OCI-LY3 (cell line): ENCODE measurements around the gene PPP6R1.

Experiments used
- H2AFZ ChIP-seq: fragments of 200-600, 300-600 bp; shearing (Covaris generic); 2 replicates; pipeline ENCODE4 v1.6.0; 2014; ENCODE audit warnings: antibody characterized with exemption, low read depth, low read length
- H3K27ac ChIP-seq: fragments of 200-600, 300-600 bp; sonication (generic); 2 replicates; pipeline ENCODE4 v1.5.1; 2014; ENCODE audit warnings: mild to moderate bottlenecking, low read length, moderate library complexity, mixed read lengths
- H3K27me3 ChIP-seq: fragments of 200-600, 300-600 bp; sonication (generic); 2 replicates; pipeline ENCODE4 v1.6.1; 2014; ENCODE audit warnings: low read depth, low read length, mixed read lengths
- H3K36me3 ChIP-seq: fragments of 200-600, 300-600 bp; sonication (generic); replicated peaks from 2 replicates; pipeline ENCODE3; 2014; ENCODE audit warnings: low read depth, low read length, mixed read lengths
- H3K4me1 ChIP-seq: fragments of 300-600, 200-600 bp; sonication (generic); 2 replicates; pipeline ENCODE4 v1.6.1; 2014; ENCODE audit warnings: low read length, mixed read lengths
- H3K4me2 ChIP-seq: fragments of 200-600, 300-600 bp; sonication (generic); 2 replicates; pipeline ENCODE4 v1.6.1; 2014; ENCODE audit warnings: low read length, mixed read lengths
- H3K4me3 ChIP-seq: fragments of 300-600, 200-600 bp; sonication (generic); 2 replicates; pipeline ENCODE4 v1.5.1; 2014; ENCODE audit warnings: antibody characterized with exemption, mild to moderate bottlenecking, low read length, moderate library complexity
- H3K79me2 ChIP-seq: fragments of 300-600, 200-600 bp; shearing (Covaris generic); 2 replicates; pipeline ENCODE4 v1.6.1; 2014; ENCODE audit warnings: mild to moderate bottlenecking, low read length, mixed read lengths
- H3K9ac ChIP-seq: fragments of 300-600, 200-600 bp; shearing (Covaris generic); 2 replicates; pipeline ENCODE4 v1.6.0; 2014; ENCODE audit warnings: mild to moderate bottlenecking, low read length, moderate library complexity
- H3K9me3 ChIP-seq: fragments of 200-600, 300-600 bp; shearing (Covaris generic); 2 replicates; pipeline ENCODE4 v1.6.1; 2014; ENCODE audit warnings: low read length, mixed read lengths; ENCODE audit not compliant: insufficient read depth
- H4K20me1 ChIP-seq: fragments of 200-600, 300-600 bp; sonication (generic); 2 replicates; pipeline ENCODE4 v1.6.1; 2016; ENCODE audit warnings: low read length, mixed read lengths; ENCODE audit not compliant: insufficient read depth
- EZH2phosphoT487 ChIP-seq: fragments of 200-600 bp; shearing (Covaris generic); IDR thresholded peaks from 2 replicates; pipeline ENCODE4 v1.6.1; 2018; ENCODE audit warnings: antibody characterized with exemption, mixed run types, low read depth
- TF ChIP-seq, protein P1 (sequence below): fragments of 200-600, 300-600 bp; sonication (generic); IDR thresholded peaks from 2 replicates; pipeline ENCODE4 v1.5.1; 2014; ENCODE audit warnings: antibody characterized with exemption, low read length, low read depth

The PPP6R1 gene

DNA sequence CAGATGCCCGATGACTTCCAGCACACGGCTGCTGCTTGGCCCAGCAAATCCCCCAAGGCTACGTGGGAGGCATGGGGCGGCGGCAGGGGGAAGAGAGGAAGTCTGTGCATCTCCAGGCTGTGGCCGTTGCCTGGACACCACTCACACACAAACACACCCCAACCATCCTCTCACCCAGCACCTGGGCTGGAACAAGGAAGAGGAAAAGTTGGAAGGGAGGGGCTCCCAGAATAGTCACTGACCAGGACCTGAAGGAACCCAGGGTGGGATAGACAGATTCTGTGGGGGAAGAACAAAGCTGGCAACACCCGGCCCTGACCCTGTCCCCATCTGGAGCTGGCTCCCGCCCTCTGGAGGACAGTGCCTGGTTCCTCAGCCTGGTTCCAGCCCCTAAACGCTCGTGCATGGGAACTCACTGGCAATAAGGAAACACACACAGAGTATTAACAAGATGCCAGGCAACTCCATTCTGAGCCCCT lies 11.2 kb downstream of the PPP6R1 start:
- no peak overlapping the region for H3K9ac ChIP-seq
- peaks cover 74% of the 10 kb centered on the region for H3K36me3 ChIP-seq
- no peaks in the 10 kb centered on the region for H3K27me3 ChIP-seq
- no peak overlapping the region for H3K4me2 ChIP-seq
- no peak overlapping the region for H3K27ac ChIP-seq
- TF ChIP-seq, protein P1, sequence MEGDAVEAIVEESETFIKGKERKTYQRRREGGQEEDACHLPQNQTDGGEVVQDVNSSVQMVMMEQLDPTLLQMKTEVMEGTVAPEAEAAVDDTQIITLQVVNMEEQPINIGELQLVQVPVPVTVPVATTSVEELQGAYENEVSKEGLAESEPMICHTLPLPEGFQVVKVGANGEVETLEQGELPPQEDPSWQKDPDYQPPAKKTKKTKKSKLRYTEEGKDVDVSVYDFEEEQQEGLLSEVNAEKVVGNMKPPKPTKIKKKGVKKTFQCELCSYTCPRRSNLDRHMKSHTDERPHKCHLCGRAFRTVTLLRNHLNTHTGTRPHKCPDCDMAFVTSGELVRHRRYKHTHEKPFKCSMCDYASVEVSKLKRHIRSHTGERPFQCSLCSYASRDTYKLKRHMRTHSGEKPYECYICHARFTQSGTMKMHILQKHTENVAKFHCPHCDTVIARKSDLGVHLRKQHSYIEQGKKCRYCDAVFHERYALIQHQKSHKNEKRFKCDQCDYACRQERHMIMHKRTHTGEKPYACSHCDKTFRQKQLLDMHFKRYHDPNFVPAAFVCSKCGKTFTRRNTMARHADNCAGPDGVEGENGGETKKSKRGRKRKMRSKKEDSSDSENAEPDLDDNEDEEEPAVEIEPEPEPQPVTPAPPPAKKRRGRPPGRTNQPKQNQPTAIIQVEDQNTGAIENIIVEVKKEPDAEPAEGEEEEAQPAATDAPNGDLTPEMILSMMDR, result no peak
- TF ChIP-seq EZH2phosphoT487, result no peak
- no peaks in the 10 kb centered on the region for H3K9me3 ChIP-seq
- H2AFZ ChIP-seq, result no peak overlapping the region
- peaks cover 96% of the 10 kb centered on the region for H3K79me2 ChIP-seq
- H4K20me1 ChIP-seq, result peaks cover 89% of the 10 kb centered on the region
- H3K4me1 ChIP-seq, result peaks cover 18% of the 10 kb centered on the region
- H3K4me3 ChIP-seq, result no peak overlapping the region

DNA sequence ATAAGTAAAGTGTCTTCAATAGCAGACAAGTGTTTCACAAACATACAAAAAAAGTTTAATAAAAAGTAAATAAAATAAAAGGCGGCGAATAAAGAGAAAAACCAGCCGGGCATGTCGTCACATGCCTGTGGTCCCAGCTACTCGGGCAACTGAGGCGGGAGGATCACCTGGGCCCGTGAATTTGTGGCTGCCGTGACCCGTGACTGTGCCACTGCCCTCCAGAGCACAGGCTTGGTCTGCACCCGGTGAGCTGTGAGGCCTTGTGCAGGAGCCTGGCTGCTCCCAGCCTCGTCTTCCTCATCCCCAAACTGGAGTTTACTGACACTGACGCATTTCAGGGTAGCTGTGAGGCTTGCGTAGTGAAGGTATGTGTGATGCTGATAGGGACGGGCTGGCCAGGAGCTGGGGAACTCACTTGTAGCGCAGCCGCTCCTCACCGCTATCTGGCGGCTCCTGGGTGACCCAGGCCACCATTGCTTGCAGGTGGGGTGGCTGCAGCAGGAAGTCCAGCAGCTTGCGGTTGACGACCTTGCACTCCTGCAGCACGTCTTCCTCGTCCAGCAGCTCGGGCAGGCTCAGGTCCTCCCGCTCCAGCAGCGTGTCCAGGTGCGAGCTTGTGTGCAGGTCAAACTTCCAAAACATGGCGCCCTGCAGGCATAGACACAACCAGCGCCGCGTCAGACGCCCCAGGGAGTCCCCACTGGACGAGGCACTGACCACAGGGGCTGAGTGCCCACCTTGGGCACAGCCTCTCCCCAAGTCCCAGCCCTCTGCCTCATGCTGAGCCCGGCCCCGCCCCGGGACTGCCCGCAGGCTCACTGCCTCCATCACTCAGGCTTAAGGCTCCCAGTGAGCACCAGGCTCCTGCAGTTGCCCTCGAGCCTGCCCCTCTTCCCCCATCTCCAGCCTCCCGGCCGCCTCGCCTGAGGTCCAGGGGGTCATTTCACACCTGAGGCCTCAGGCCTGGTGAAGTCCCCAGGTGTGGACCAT lies 12.1 kb downstream of the PPP6R1 start:
- no peak overlapping the region for H3K4me2 ChIP-seq
- no peak overlapping the region for H3K4me3 ChIP-seq
- H4K20me1 ChIP-seq, result peaks cover 88% of the 10 kb centered on the region
- peaks cover 96% of the 10 kb centered on the region for H3K79me2 ChIP-seq
- H3K36me3 ChIP-seq, result peaks cover 78% of the 10 kb centered on the region
- H3K9ac ChIP-seq, result no peak overlapping the region
- H3K4me1 ChIP-seq, result peaks cover 9% of the 10 kb centered on the region
- TF ChIP-seq, protein P1, result no peak
- no peak for TF ChIP-seq EZH2phosphoT487
- no peaks in the 10 kb centered on the region for H3K9me3 ChIP-seq
- H3K27ac ChIP-seq, result no peak overlapping the region
- no peaks in the 10 kb centered on the region for H3K27me3 ChIP-seq
- H2AFZ ChIP-seq, result no peak overlapping the region

GRCh38 chr19:55245236-55245904 lies 13.4 kb downstream of the PPP6R1 start:
- peaks cover 91% of the 10 kb centered on the region for H3K79me2 ChIP-seq
- no peak for TF ChIP-seq EZH2phosphoT487
- TF ChIP-seq, protein P1, result no peak
- no peaks in the 10 kb centered on the region for H3K9me3 ChIP-seq
- H3K36me3 ChIP-seq, result peaks cover 78% of the 10 kb centered on the region
- no peak overlapping the region for H3K27ac ChIP-seq
- no peaks in the 10 kb centered on the region for H3K27me3 ChIP-seq
- H3K4me3 ChIP-seq, result no peak overlapping the region
- H3K9ac ChIP-seq, result no peak overlapping the region
- H2AFZ ChIP-seq, result no peak overlapping the region
- H3K4me2 ChIP-seq, result no peak overlapping the region
- no peaks in the 10 kb centered on the region for H3K4me1 ChIP-seq
- peaks cover 83% of the 10 kb centered on the region for H4K20me1 ChIP-seq
